Measurements from ENCODE around the gene ABTB2.
"Not testable (repeated sequence)": the region's sequence is repeated elsewhere in the genome, so short reads cannot be mapped to it uniquely, and the experiment has no call there.

The ABTB2 gene

GRCh38 chr11:34181856-34182405 lies 175.9 kb downstream of the ABTB2 start:
- DNase-seq, result no peak

- no peak for DNase-seq
Observed at GRCh38 chr11:34181251-34181650, 176.6 kb downstream of the ABTB2 start.

GRCh38 chr11:34180814-34181165 lies 177.0 kb downstream of the ABTB2 start:
- DNase-seq, result not testable (repeated sequence)

GRCh38 chr11:34180040-34180813 lies 177.6 kb downstream of the ABTB2 start:
- DNase-seq, result no peak

GRCh38 chr11:34179026-34179675 lies 178.7 kb downstream of the ABTB2 start:
- no peak for DNase-seq

- DNase-seq, result no peak
Observed at GRCh38 chr11:34178209-34178821, 179.5 kb downstream of the ABTB2 start.

- no peak for DNase-seq
Observed at GRCh38 chr11:34176751-34177209, 181.0 kb downstream of the ABTB2 start.

GRCh38 chr11:34175284-34176019 lies 182.4 kb downstream of the ABTB2 start:
- no peak for DNase-seq

GRCh38 chr11:34174412-34175041 lies 183.3 kb downstream of the ABTB2 start:
- DNase-seq, result peak; percentile 89

- no peak for DNase-seq
Observed at GRCh38 chr11:34173050-34173449, 184.8 kb downstream of the ABTB2 start.

GRCh38 chr11:34169686-34170085 lies 188.1 kb downstream of the ABTB2 start:
- DNase-seq, result no peak

- DNase-seq, result no peak
Observed at GRCh38 chr11:34168642-34169420, 189.0 kb downstream of the ABTB2 start.

GRCh38 chr11:34167961-34168360 lies 189.8 kb downstream of the ABTB2 start:
- no peak for DNase-seq

- no peak for DNase-seq
Observed at GRCh38 chr11:34166806-34167740, 190.7 kb downstream of the ABTB2 start.

GRCh38 chr11:34165786-34166555 lies 191.8 kb downstream of the ABTB2 start:
- DNase-seq, result no peak

GRCh38 chr11:34165121-34165520 lies 192.7 kb downstream of the ABTB2 start:
- DNase-seq, result no peak

GRCh38 chr11:34162856-34163255 lies 195.0 kb downstream of the ABTB2 start:
- DNase-seq, result no peak

- no peak for DNase-seq
Observed at GRCh38 chr11:34162493-34162820, 195.4 kb downstream of the ABTB2 start.

- peak; percentile 69 for DNase-seq
Observed at GRCh38 chr11:34161812-34162492, 195.9 kb downstream of the ABTB2 start.

All from activated CD4-positive, alpha-beta T cell treated with anti-CD3 and anti-CD28 coated beads for 48 hours (primary cell).